CD4-positive, CD25-positive, alpha-beta regulatory T cell (primary cell): Measurements from ENCODE around the gene DNAJB8. TPM values are rescaled to one million over a fixed set of nuclear protein-coding genes. Genes with fewer than 3 reads are reported as not detected.

Source experiments
- ATAC-seq, 2 donors: fragments of 150-1000 bp; cut with Tn5 transposase; one replicate each; pipeline ENCODE4 v1.10.0; 2021; ENCODE audit warnings: low read depth in 2 of 2, moderate number of reproducible peaks in 2 of 2, moderate library complexity in 1 of 2
- DNase-seq, 3 donors: peaks; one replicate each; pipeline versions ENCODE4 v3.0.0 to v3.0.0-alpha.2; 2012 to 2022; ENCODE audit warnings: mixed read lengths in 1 of 3
- H3K27ac ChIP-seq: one replicate; pipeline ENCODE4 v1.7.0; 2013; ENCODE audit warnings: mild to moderate bottlenecking, low read length; ENCODE audit not compliant: insufficient read depth, poor library complexity, severe bottlenecking
- H3K27me3 ChIP-seq: one replicate; pipeline ENCODE4 v1.7.0; 2013; ENCODE audit warnings: low read length; ENCODE audit not compliant: control insufficient read depth, insufficient read depth
- H3K36me3 ChIP-seq: one replicate; pipeline ENCODE4 v1.7.0; 2013; ENCODE audit warnings: mild to moderate bottlenecking, low read length, moderate library complexity; ENCODE audit not compliant: control insufficient read depth, insufficient read depth
- H3K4me1 ChIP-seq: 2 replicates; pipeline ENCODE4 v1.7.0; 2013; ENCODE audit warnings: mild to moderate bottlenecking, low read length; ENCODE audit not compliant: insufficient read depth, control insufficient read depth, poor library complexity, severe bottlenecking
- H3K4me3 ChIP-seq: one replicate; pipeline ENCODE4 v1.7.0; 2013; ENCODE audit warnings: low read depth, mild to moderate bottlenecking, low read length, moderate library complexity
- H3K9me3 ChIP-seq, 2 experiments: 1 replicate in 1 of 2; 2 replicates in 1 of 2; pipeline ENCODE4 v1.7.0; 2013; ENCODE audit warnings: low read length in 2 of 2, mild to moderate bottlenecking in 1 of 2, moderate library complexity in 1 of 2; ENCODE audit not compliant: control insufficient read depth in 2 of 2
- H3K27ac Mint-ChIP-seq, 3 donors: one replicate each; pipeline ENCODE4 v1.8.0; 2020 to 2022; ENCODE audit warnings: mild to moderate bottlenecking in 3 of 3, mixed read lengths in 3 of 3, moderate library complexity in 2 of 3
- H3K27me3 Mint-ChIP-seq: one replicate; pipeline ENCODE4 v1.8.0; 2022; ENCODE audit warnings: mild to moderate bottlenecking, mixed read lengths
- H3K36me3 Mint-ChIP-seq: one replicate; pipeline ENCODE4 v1.8.0; 2020; ENCODE audit warnings: mixed read lengths
- H3K4me1 Mint-ChIP-seq, 4 donors: one replicate each; pipeline ENCODE4 v1.8.0; 2020 to 2022; ENCODE audit warnings: mixed read lengths in 4 of 4, mild to moderate bottlenecking in 1 of 4
- H3K4me3 Mint-ChIP-seq, 4 donors: one replicate each; pipeline ENCODE4 v1.8.0; 2020 to 2022; ENCODE audit warnings: mild to moderate bottlenecking in 4 of 4, mixed read lengths in 4 of 4, moderate library complexity in 3 of 4
- H3K9me3 Mint-ChIP-seq, 7 donors: one replicate each; pipeline ENCODE4 v1.8.0; 2020 to 2022; ENCODE audit warnings: mixed read lengths in 7 of 7, mild to moderate bottlenecking in 3 of 7, moderate library complexity in 2 of 7
- polyA plus RNA-seq, 4 donors: library from polyadenylated mRNA; unstranded; fragments of 300-500 nt; fragmentation: Illumina TruSeq; gene quantifications; one replicate each; pipeline ENCODE4 v1.2.3, GENCODE V29; 2021
- total RNA-seq: library from RNA; stranded (reverse); gene quantifications from one replicate; pipeline ENCODE4 v1.2.3, GENCODE V29; 2022

The DNAJB8 gene
- total and polyA plus RNA-seq, 5 donors from 2014 or later = not detected

GRCh38 chr3:128503751-128504532, 37.3 kb upstream of the DNAJB8 start:
- Histone ChIP-seq H3K36me3 (no peaks in the 10 kb centered on the region), H3K4me1 (no peaks in the 10 kb centered on the region), H3K27me3 (peaks cover 6% of the 10 kb centered on the region), H3K27ac (no peak overlapping the region), H3K4me3 (no peak overlapping the region), H3K9me3 (no peaks in the 10 kb centered on the region)
- Mint-ChIP-seq H3K27me3 (peaks cover 38% of the 10 kb centered on the region), H3K36me3 (no peaks in the 10 kb centered on the region), H3K27ac (no peak overlapping the region), H3K4me1 (no peaks in the 10 kb centered on the region), H3K9me3 (no peaks in the 10 kb centered on the region), H3K4me3 (no peak overlapping the region)
- ATAC-seq (no peak), DNase-seq (no peak)

DNA sequence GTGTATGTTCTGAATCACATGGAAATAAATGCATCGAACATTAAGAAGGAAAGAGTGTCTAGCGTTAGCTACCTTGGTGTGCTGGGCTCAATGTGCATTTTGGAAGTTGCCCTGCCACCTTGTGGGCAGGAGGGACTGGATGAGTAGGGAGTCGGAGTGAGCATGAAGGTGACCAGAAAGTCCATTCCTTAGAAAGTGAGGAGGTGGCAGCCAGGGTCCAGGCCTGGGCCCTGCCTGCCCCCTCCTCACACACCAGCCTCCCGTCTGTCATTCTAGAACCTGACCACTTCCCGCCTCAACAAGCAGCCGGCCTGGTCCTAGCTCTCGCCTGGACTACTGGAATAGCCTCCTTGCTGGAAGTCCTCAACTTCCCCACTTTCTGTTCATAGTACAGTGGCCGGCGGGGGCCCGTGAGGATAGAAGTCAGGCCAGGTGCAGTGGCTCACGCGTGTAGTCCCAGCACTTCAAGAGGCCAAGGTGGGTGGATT, 36.5 kb upstream of the DNAJB8 start:
- Histone ChIP-seq H3K36me3 (no peaks in the 10 kb centered on the region), H3K4me3 (no peak overlapping the region), H3K9me3 (no peaks in the 10 kb centered on the region), H3K27me3 (peaks cover 6% of the 10 kb centered on the region), H3K27ac (no peak overlapping the region), H3K4me1 (no peaks in the 10 kb centered on the region)
- Mint-ChIP-seq H3K4me1 (no peaks in the 10 kb centered on the region), H3K9me3 (no peaks in the 10 kb centered on the region), H3K4me3 (no peak overlapping the region), H3K36me3 (no peaks in the 10 kb centered on the region), H3K27me3 (peaks cover 44% of the 10 kb centered on the region), H3K27ac (no peak overlapping the region)
- DNase-seq (no peak), ATAC-seq (no peak)

DNA sequence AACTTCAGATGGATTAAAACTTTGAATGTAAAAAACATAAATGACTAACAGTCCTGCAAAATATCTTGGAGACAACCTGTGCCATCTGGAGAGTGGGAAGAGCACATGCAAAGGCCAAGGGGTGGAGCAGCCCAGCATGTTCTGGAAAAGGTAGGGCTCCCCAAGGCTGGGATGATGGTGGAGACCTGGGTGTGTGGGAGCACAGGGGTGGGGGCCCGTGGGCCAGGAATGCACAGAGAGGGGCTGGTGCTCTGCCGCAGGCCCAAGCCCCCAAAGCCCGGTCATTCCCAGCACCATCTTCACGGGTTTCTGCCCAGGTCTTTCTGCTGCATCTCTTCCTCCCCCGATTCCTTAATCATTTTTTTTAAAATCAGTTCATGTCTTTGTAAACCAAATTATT, 36.0 kb upstream of the DNAJB8 start:
- Histone ChIP-seq H3K4me1 (no peaks in the 10 kb centered on the region), H3K9me3 (no peaks in the 10 kb centered on the region), H3K27me3 (peaks cover 6% of the 10 kb centered on the region), H3K36me3 (no peaks in the 10 kb centered on the region), H3K4me3 (no peak overlapping the region), H3K27ac (no peak overlapping the region)
- H3K36me3 Mint-ChIP-seq = no peaks in the 10 kb centered on the region
- DNase-seq = no peak
- no peak overlapping the region for H3K27ac Mint-ChIP-seq
- ATAC-seq = no peak
- no peaks in the 10 kb centered on the region for H3K4me1 Mint-ChIP-seq
- H3K27me3 Mint-ChIP-seq = peaks cover 44% of the 10 kb centered on the region
- H3K4me3 Mint-ChIP-seq = no peak overlapping the region
- no peaks in the 10 kb centered on the region for H3K9me3 Mint-ChIP-seq

- no peaks in the 10 kb centered on the region for H3K9me3 Mint-ChIP-seq
- no peak overlapping the region for H3K27ac ChIP-seq
- H3K27me3 ChIP-seq = peaks cover 6% of the 10 kb centered on the region
- H3K4me1 ChIP-seq = peaks cover 5% of the 10 kb centered on the region
- ATAC-seq (no peak), DNase-seq (no peak)
- H3K4me3 Mint-ChIP-seq = no peak overlapping the region
- peaks cover 0 to 6% (median 0%) of the 10 kb centered on the region in 4 donors for H3K4me1 Mint-ChIP-seq
- H3K36me3 ChIP-seq = no peaks in the 10 kb centered on the region
- no peak overlapping the region for H3K4me3 ChIP-seq
- H3K27me3 Mint-ChIP-seq = peaks cover 49% of the 10 kb centered on the region
- H3K27ac Mint-ChIP-seq = no peak overlapping the region
- H3K36me3 Mint-ChIP-seq = no peaks in the 10 kb centered on the region
- H3K9me3 ChIP-seq = no peaks in the 10 kb centered on the region
Measured at GRCh38 chr3:128501431-128501830, 34.7 kb upstream of the DNAJB8 start.

DNA sequence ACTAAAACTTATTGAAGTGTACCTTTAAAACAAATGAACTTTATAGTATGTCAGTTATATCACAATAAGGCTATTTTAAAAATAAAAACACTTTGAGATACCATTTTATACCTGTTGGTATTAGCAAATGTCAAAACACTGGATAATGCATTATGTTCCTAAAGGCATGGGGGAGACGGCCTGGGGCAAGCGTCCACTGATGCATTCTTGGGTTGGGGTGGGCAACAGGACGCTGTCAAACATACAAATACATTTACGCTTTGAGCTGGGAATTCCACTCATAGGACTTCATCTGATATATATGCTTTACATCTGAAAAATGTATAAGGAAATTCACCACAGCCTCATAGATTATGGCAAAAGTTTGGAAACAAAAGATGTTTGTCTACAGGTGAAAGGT, 33.9 kb upstream of the DNAJB8 start:
- peaks cover 0 to 2% (median 0%) of the 10 kb centered on the region in 7 donors for H3K9me3 Mint-ChIP-seq
- no peak overlapping the region for H3K4me3 ChIP-seq
- H3K4me3 Mint-ChIP-seq = no peak overlapping the region
- H3K27ac ChIP-seq = no peak overlapping the region
- H3K36me3 Mint-ChIP-seq = no peaks in the 10 kb centered on the region
- H3K27ac Mint-ChIP-seq = no peak overlapping the region
- no peak for DNase-seq
- no peak for ATAC-seq
- peaks cover 2% of the 10 kb centered on the region for H3K27me3 ChIP-seq
- peaks cover 5% of the 10 kb centered on the region for H3K4me1 ChIP-seq
- peaks cover 50% of the 10 kb centered on the region for H3K27me3 Mint-ChIP-seq
- H3K4me1 Mint-ChIP-seq = peaks cover 0 to 9% (median 1%) of the 10 kb centered on the region in 4 donors
- H3K9me3 ChIP-seq = no peaks in the 10 kb centered on the region
- H3K36me3 ChIP-seq = no peaks in the 10 kb centered on the region

GRCh38 chr3:128499724-128500275, 33.1 kb upstream of the DNAJB8 start:
- H3K27me3 Mint-ChIP-seq = peaks cover 52% of the 10 kb centered on the region
- no peaks in the 10 kb centered on the region for H3K36me3 Mint-ChIP-seq
- H3K9me3 Mint-ChIP-seq = peaks cover 0 to 2% (median 0%) of the 10 kb centered on the region in 7 donors
- no peak overlapping the region for H3K4me3 Mint-ChIP-seq
- Histone ChIP-seq H3K36me3 (no peaks in the 10 kb centered on the region), H3K9me3 (no peaks in the 10 kb centered on the region), H3K27ac (no peak overlapping the region), H3K4me3 (no peak overlapping the region), H3K4me1 (peaks cover 5% of the 10 kb centered on the region), H3K27me3 (peaks cover 2% of the 10 kb centered on the region)
- ATAC-seq (no peak), DNase-seq (no peak)
- H3K27ac Mint-ChIP-seq = no peak overlapping the region
- peaks cover 0 to 9% (median 1%) of the 10 kb centered on the region in 4 donors for H3K4me1 Mint-ChIP-seq

DNA sequence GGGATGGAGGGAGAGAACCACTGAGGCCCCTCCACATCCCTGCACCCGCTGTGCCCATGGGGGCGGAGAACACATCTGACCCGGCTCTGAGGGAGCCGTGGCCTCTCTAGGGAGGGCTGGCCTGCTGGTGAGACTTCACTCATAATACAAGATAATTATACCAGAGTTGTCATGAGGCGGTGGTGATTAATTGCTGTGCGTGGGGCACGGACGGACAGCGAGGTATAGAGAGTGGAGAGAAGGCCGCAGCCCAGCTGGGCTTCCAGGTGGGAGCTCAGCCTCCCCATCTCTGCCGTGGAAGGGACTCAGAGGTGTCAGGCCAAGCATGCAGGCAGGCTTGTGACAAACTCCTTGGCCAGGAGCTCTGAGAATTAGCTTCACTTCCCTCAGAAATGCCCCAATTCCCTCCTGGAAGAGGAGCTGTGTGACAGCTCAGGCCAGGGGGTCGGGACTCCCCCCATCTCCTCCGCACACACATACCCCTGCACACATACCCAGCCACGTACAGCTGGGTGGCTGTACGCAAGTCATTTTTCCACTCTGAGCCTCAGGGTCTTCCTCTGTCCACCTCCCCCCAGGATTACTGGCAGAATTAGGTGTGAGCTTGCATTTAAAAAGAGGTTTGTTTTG, 32.3 kb upstream of the DNAJB8 start:
- H3K4me3 ChIP-seq = no peak overlapping the region
- H3K27ac ChIP-seq = no peak overlapping the region
- Mint-ChIP-seq H3K9me3 (peaks cover 0 to 2% (median 0%) of the 10 kb centered on the region in 7 donors), H3K4me1 (peaks cover 0 to 9% (median 1%) of the 10 kb centered on the region in 4 donors), H3K36me3 (no peaks in the 10 kb centered on the region), H3K27ac (no peak overlapping the region), H3K4me3 (peak overlapping the region in 3 of 4 donors; percentile 19 to 48 (median 45)), H3K27me3 (peaks cover 60% of the 10 kb centered on the region)
- peaks cover 5% of the 10 kb centered on the region for H3K4me1 ChIP-seq
- no peaks in the 10 kb centered on the region for H3K36me3 ChIP-seq
- no peak for ATAC-seq
- H3K9me3 ChIP-seq = no peaks in the 10 kb centered on the region
- peaks cover 8% of the 10 kb centered on the region for H3K27me3 ChIP-seq
- no peak for DNase-seq
